ENCODE data around the gene HLX. TPM values are rescaled to one million over a fixed set of nuclear protein-coding genes. Genes with fewer than 3 reads are reported as not detected.

Gene HLX
- total RNA-seq, 4 donors from 2014 or later: 11.9 to 26.8 (median 16.4) TPM

DNA sequence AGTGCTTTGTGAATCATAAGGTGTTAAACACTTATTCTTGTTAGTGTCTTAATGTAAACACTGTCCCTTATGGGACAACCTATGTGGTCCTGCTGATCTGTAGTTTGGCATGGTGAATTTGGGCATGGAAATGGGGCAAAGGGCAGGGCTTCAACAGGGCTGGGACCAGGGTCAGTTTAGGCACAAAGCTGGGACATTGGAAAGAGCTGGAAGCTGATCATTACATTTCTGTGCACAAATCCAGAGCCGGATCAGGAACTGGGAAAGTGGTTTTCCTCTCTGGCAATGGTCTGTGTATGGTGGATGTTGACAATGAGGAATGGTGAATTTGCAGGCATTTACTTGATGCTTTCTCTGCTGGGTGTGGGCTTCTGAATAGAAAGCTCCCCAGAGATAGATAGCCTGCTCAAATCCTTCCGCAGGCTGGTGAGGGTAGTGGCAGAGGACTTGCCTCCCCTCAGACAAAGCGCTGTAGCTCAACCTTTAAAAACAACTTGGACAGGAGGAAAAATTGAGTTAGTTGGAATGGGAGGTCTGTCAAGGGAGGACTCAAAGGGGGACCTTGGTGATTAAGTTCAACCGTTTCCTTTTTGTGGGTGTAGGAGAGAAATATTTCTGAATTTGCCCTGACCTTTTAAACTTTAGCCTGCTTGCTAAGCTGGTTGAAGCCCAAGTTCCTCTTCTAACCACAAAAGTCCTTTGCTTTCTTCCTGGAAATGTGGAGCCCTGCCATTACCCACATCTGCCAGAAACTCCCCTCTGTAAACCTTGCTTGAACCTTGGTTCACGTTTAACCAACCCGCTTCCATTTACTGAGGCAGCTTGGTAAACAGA lies 35.3 kb downstream of the HLX start:
- TF ChIP-seq, protein P1, sequence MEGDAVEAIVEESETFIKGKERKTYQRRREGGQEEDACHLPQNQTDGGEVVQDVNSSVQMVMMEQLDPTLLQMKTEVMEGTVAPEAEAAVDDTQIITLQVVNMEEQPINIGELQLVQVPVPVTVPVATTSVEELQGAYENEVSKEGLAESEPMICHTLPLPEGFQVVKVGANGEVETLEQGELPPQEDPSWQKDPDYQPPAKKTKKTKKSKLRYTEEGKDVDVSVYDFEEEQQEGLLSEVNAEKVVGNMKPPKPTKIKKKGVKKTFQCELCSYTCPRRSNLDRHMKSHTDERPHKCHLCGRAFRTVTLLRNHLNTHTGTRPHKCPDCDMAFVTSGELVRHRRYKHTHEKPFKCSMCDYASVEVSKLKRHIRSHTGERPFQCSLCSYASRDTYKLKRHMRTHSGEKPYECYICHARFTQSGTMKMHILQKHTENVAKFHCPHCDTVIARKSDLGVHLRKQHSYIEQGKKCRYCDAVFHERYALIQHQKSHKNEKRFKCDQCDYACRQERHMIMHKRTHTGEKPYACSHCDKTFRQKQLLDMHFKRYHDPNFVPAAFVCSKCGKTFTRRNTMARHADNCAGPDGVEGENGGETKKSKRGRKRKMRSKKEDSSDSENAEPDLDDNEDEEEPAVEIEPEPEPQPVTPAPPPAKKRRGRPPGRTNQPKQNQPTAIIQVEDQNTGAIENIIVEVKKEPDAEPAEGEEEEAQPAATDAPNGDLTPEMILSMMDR (IDR thresholded peaks at IDR 0.05; ENCODE audit: low read depth): no peak

DNA sequence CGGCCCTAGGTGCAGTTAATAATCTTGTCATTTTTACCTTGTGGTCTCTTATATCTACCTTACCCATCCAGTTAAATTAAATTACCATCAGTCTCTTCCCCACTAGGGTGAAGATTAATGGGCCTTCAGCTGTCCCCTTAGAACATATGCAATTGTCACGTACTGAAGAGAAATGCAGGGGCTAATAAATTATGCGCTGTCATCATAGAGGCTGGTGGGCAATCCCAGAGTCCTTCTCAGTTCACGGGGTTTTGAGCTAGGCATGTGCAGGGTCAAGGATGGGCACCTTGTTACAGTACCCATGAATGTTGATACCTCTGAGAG lies 35.8 kb downstream of the HLX start:
- TF ChIP-seq, protein P1 (IDR thresholded peaks at IDR 0.05; ENCODE audit: low read depth): no peak

DNA sequence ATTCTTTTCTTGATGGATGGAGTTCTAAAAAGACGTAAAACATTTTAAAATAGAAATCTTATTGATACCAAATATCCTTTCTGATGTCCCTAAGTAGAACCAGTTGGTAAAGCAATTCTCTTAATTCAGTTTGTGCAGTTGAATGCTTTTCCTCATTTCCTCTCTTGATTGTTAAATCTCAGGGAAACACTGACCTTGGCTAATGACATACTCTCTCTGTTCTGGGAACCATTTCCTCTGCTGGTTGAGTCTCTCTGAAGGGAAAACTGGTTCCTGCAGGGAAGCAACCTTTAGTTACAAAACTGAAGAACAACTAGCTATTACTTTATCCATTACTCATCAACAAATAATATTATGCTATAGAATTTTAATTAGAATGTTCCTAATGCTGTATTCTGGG lies 36.7 kb downstream of the HLX start:
- TF ChIP-seq, protein P1 (IDR thresholded peaks at IDR 0.05; ENCODE audit: low read depth): no peak

DNA sequence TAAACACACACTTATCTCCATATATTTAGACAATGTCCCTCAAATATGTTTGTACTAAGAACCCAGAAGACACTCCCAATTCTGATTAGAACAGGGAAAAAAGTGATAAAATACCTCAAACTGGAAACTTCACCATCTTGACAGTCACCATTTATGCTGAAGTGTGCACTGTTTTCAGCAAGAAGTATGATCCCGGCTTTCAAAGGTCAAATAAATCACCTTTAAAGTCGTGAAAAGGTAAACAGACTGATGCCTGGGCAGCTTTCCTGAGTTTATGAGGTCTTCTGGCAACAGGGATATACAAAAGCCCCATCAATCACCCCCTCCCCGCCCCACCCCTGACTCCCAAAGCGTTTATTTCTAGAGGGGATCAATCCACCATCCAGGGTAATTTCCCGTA lies 37.9 kb downstream of the HLX start:
- TF ChIP-seq, protein P1 (IDR thresholded peaks at IDR 0.05; ENCODE audit: low read depth): no peak

DNA sequence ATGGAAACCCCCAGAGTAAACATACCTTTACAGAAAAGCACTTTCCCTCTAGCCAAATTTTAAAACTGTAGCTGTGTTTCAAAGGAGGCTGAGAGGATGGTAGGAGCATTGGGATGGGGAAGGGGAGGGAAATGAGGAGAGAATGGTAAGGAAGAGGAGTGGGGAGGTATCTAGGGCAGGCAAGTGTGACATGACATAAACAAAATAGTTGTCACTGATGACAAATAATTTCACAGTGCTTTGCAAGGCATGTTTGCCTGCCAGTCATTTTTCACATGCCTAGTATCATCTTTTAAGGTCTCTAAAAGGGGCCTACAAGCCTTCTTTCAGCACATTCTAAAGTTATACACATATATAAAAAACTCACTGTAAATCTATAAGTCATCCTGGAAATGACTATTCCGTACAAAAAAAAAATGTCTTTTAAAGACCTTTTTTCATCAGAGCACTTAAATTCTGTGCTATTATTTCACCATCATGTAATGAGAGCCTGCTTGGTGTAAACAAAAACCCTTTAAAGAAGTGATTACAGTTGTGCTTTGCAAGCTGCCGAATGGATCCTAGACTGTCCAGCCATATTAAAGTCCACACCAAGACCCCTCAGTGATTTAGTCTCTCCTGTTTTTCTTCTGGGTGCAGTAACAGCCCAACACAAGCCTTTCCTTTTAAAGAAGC lies 38.4 kb downstream of the HLX start:
- TF ChIP-seq, protein P1 (IDR thresholded peaks at IDR 0.05; ENCODE audit: low read depth): no peak

DNA sequence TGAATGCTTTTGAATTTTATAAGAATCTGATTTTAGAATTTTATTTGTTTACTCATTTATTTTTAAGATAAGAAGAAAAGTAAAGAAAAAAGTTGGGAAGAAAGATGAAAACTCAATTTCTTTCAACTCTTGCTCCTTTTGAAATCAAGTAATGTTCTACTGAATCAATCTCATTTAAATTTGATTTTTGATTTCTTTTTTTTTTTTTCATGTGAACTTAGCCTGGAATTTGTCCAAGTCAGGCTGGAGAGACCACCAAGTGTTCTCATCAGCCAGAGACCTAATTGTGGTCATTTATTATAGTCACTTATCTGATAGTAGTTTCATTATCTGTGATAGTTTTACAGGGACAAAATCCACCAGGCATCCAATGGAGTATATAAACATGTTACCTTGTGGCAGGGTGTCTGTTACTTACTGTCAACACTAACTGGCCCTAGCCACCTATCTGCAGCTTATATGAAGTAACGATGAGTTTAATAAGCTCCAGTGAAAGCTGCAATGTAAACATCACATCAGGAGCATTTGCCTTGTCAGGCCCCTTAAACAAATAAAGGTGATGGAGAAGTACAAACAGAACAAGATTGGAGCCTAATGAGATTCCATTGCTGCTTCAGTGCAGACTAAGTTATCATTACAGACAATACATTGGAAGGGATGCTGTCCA lies 39.2 kb downstream of the HLX start:
- TF ChIP-seq, protein P1 (IDR thresholded peaks at IDR 0.05; ENCODE audit: low read depth): no peak

DNA sequence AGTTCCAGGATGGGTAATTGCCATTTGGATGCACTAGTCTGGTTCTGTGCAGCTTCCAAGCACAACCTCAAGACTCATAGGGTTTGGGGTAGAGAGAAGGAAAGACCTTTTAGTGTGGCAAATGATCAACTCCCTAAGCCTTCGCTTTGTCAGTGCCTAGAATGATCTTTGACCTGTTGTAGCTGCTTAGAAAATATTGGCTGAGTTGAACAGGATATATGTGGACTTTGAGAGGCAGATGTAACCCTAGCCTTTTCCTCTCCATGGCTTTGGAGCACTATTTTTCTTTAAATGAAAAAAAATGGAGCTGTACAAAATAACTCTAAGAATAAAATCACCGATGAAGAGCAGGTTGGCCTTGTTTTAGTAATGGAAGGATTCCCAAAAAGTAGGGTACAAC lies 41.7 kb downstream of the HLX start:
- TF ChIP-seq, protein P1 (IDR thresholded peaks at IDR 0.05; ENCODE audit: low read depth): no peak
